OCI-LY7 (cell line): ENCODE results near the gene RBM19.

Experiments
- CTCF ChIP-seq: fragments of 200-600 bp; sonication (generic); conservative IDR thresholded peaks from 2 replicates; pipeline ENCODE4 v1.5.1; 2014; ENCODE audit warnings: mild to moderate bottlenecking, antibody characterized with exemption, low read length, moderate library complexity, mixed read lengths
- EZH2phosphoT487 ChIP-seq: fragments of 200-600 bp; sonication (generic); IDR thresholded peaks from 2 replicates; pipeline ENCODE4 v1.6.1; 2018; ENCODE audit warnings: low read depth, borderline replicate concordance, mild to moderate bottlenecking, mixed run types, antibody characterized with exemption, low read length, moderate library complexity, mixed read lengths

- TF ChIP-seq CTCF (no peak), EZH2phosphoT487 (no peak)
Observed at GRCh38 chr12:113880326-113880725, 85.8 kb downstream of the RBM19 start.
